Upper lobe of left lung (tissue), 6 donors: Measurements from ENCODE around the gene SPDL1. TPM values are rescaled to one million over a fixed set of nuclear protein-coding genes. Genes with fewer than 3 reads are reported as not detected.

Experiments used
- ATAC-seq, 2 donors: fragments of 200-7000 bp; cut with Tn5 transposase; one replicate each; pipeline ENCODE4 v1.9.1; 2022; ENCODE audit warnings: mild to moderate bottlenecking in 2 of 2, moderate library complexity in 2 of 2; ENCODE audit not compliant: low FRiP score in 2 of 2
- DNase-seq, 2 donors: peaks; one replicate each; pipeline ENCODE4 v3.0.0-alpha.2; 2019 to 2020
- H3K27ac ChIP-seq, 4 donors: fragments of 200-600 bp; sonication (generic); one replicate each; pipeline ENCODE4 v1.5.1; 2016 to 2019
- H3K27me3 ChIP-seq, 4 donors: fragments of 200-600 bp; sonication (generic); one replicate each; pipeline ENCODE4 v1.5.1; 2017 to 2019
- H3K36me3 ChIP-seq, 4 donors: fragments of 200-600 bp; sonication (generic); one replicate each; pipeline ENCODE4 v1.5.1; 2016 to 2019
- H3K4me1 ChIP-seq, 4 donors: fragments of 200-600 bp; sonication (generic); one replicate each; pipeline ENCODE4 v1.5.1; 2018 to 2019
- H3K4me3 ChIP-seq, 4 donors: fragments of 200-600 bp; sonication (generic); one replicate each; pipeline ENCODE4 v1.5.1; 2017 to 2019; ENCODE audit warnings: mild to moderate bottlenecking in 2 of 4, moderate library complexity in 1 of 4
- H3K9me3 ChIP-seq, 4 donors: fragments of 200-600 bp; sonication (generic); one replicate each; pipeline ENCODE4 v1.5.1; 2018 to 2019
- EP300 ChIP-seq, 4 donors: sonication (generic); formaldehyde crosslinking; IDR thresholded peaks; one replicate each; pipeline ENCODE4 v1.5.1; 2017; ENCODE audit warnings: antibody characterized with exemption in 4 of 4, control low read depth in 2 of 4
- POLR2A ChIP-seq, 4 donors: fragments of 450-650 bp; IDR thresholded peaks; one replicate each; pipeline ENCODE4 v1.5.1; 2016 to 2017; ENCODE audit warnings: antibody characterized with exemption in 4 of 4, mild to moderate bottlenecking in 2 of 4
- POLR2AphosphoS5 ChIP-seq, 2 donors: sonication (generic); formaldehyde crosslinking; IDR thresholded peaks; one replicate each; pipeline ENCODE4 v1.5.1; 2017; ENCODE audit warnings: antibody characterized with exemption in 2 of 2
- WGBS, 2 donors: methylation state at CpG; one replicate each; pipeline ENCODE4 v1.1.5; 2017 to 2018; 5-methylcytosine and 5-hydroxymethylcytosine counted together
- total RNA-seq, 6 donors: library from RNA; depleted of rRNA in 4 of 6; stranded (reverse); fragments of >200 nt in 4 of 6; gene quantifications; one replicate each; pipeline versions ENCODE4 v1.1.0 to v1.2.1, GENCODE V29; 2016 to 2021
- TF ChIP-seq, protein P1 (sequence below), 6 experiments: fragments of 450-650 bp in 4 of 6; fragments of 200-600 bp in 2 of 6; sonication (generic) in 2 of 6; IDR thresholded peaks; one replicate each; pipeline ENCODE4 v1.5.1; 2016 to 2019; ENCODE audit warnings: antibody characterized with exemption in 6 of 6
- donor health status: DM: no; HTN: no; CAD: no; lungs with moderate emphysema.
- donor health status: DM: no; HTN: yes; CAD: no; lungs with severe emphysema.

SPDL1 gene
- total RNA-seq, 6 donors from 2014 or later = 1.9 to 9.2 (median 5.5) TPM

DNA sequence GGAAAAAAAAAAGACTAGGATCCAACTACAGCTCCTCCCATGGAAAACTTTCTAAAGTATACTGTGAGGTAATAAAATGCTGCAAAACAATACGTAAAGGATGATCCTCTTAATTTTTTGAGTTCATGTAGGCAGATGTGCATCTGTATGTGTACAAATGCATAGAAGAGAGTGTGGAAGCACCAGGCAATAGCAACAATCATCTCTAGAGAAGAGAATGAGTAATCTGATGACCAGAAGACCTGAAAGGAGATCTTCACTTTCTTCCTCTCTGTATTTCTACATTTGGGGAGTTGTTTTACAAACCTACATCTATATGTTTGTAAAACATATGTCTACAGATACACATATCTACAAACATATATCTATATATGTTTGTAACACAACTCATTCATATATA is 29.3 kb upstream of the SPDL1 start:
- DNase-seq = no peak
- no peaks in the 10 kb centered on the region for H3K27me3 ChIP-seq
- WGBS, 2 donors = 85 to 100% methylated on average over 1 of the region's 1 CpG
- H3K27ac ChIP-seq = no peak overlapping the region
- H3K4me3 ChIP-seq = no peak overlapping the region
- no peaks in the 10 kb centered on the region for H3K4me1 ChIP-seq
- no peaks in the 10 kb centered on the region for H3K36me3 ChIP-seq
- ATAC-seq = no peak
- no peak for TF ChIP-seq EP300 (IDR thresholded peaks at IDR 0.05)
- no peak for TF ChIP-seq POLR2A (IDR thresholded peaks at IDR 0.05)
- no peak for TF ChIP-seq POLR2AphosphoS5 (IDR thresholded peaks at IDR 0.05)
- TF ChIP-seq, protein P1, sequence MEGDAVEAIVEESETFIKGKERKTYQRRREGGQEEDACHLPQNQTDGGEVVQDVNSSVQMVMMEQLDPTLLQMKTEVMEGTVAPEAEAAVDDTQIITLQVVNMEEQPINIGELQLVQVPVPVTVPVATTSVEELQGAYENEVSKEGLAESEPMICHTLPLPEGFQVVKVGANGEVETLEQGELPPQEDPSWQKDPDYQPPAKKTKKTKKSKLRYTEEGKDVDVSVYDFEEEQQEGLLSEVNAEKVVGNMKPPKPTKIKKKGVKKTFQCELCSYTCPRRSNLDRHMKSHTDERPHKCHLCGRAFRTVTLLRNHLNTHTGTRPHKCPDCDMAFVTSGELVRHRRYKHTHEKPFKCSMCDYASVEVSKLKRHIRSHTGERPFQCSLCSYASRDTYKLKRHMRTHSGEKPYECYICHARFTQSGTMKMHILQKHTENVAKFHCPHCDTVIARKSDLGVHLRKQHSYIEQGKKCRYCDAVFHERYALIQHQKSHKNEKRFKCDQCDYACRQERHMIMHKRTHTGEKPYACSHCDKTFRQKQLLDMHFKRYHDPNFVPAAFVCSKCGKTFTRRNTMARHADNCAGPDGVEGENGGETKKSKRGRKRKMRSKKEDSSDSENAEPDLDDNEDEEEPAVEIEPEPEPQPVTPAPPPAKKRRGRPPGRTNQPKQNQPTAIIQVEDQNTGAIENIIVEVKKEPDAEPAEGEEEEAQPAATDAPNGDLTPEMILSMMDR (IDR thresholded peaks at IDR 0.05) = no peak
- peaks cover 0 to 9% (median 4%) of the 10 kb centered on the region in 4 donors for H3K9me3 ChIP-seq

DNA sequence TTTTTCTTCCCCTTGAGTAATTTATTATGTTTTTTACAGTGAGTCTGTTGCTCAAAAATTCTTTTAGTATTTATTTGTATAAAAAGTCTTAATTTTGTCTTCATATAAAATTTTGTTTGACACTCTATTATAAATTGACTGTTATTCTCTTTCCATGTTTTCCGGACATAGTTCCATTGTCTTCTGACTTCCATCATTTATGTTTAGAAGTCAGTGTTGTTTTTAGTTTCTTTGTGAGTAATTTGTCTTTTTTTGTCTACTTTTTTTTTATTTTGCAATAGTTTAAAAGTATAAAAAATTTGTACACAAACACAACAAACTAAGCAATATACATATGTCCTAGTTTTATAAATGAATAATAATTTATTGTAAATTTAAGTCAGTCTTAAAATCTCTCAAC is 25.7 kb upstream of the SPDL1 start:
- Histone ChIP-seq H3K27ac (no peak overlapping the region), H3K36me3 (no peaks in the 10 kb centered on the region), H3K4me1 (no peaks in the 10 kb centered on the region), H3K4me3 (no peak overlapping the region), H3K9me3 (peaks cover 0 to 9% (median 4%) of the 10 kb centered on the region in 4 donors), H3K27me3 (no peaks in the 10 kb centered on the region)
- ATAC-seq = no peak
- no peak for DNase-seq
- 77 to 96% methylated on average over 1 of the region's 1 CpG for WGBS, 2 donors
- TF ChIP-seq, protein P1 (IDR thresholded peaks at IDR 0.05) = no peak
- no peak for TF ChIP-seq EP300 (IDR thresholded peaks at IDR 0.05)
- no peak for TF ChIP-seq POLR2AphosphoS5 (IDR thresholded peaks at IDR 0.05)
- no peak for TF ChIP-seq POLR2A (IDR thresholded peaks at IDR 0.05)

DNA sequence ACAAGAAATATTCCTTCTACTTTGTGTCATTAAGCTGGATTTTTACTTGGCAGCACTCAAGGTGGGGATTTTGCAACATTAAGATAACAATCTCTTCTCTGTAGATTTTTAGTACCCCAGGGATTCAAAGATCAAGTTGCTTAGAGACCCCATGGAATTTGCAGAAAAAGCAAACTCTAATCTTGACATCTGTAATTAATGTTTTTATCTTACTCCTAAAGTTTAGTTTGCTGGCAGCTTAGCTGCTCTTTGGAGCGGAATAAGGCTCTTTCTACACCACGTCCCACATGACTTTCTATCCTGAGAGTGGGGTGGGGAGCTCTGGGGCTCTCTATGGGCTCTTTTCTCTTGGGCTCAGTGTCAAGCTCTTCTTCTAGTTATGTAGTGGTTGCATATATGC is 21.7 kb upstream of the SPDL1 start:
- H3K27ac ChIP-seq = no peak overlapping the region
- H3K4me3 ChIP-seq = no peak overlapping the region
- H3K36me3 ChIP-seq = no peaks in the 10 kb centered on the region
- ATAC-seq = no peak
- H3K4me1 ChIP-seq = no peaks in the 10 kb centered on the region
- no peak for DNase-seq
- TF ChIP-seq, protein P1 (IDR thresholded peaks at IDR 0.05) = no peak
- no peak for TF ChIP-seq EP300 (IDR thresholded peaks at IDR 0.05)
- no peak for TF ChIP-seq POLR2AphosphoS5 (IDR thresholded peaks at IDR 0.05)
- no peak for TF ChIP-seq POLR2A (IDR thresholded peaks at IDR 0.05)
- WGBS, 2 donors = 34 to 42% methylated on average over 2 of the region's 2 CpGs
- peaks cover 0 to 8% (median 4%) of the 10 kb centered on the region in 4 donors for H3K9me3 ChIP-seq
- no peaks in the 10 kb centered on the region for H3K27me3 ChIP-seq

DNA sequence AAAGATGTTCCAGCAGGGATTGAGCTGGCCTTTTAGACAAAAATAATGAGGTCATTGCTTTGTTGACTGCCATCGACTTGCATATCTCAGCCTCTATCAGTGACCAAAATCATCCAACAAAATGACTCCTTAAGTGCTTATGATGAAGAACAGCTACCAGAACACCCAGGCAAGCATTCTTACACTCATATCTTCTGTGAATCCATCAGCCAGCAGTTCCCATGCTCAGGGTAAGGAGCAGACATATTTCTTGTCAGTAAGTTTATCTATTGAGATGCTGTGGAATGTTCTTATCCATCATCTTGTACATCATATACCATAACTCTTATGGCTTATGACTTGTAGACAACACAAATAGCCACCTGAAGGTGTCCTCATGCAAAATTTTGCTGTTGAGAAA is 20.2 kb upstream of the SPDL1 start:
- H3K4me1 ChIP-seq = no peaks in the 10 kb centered on the region
- H3K36me3 ChIP-seq = no peaks in the 10 kb centered on the region
- ATAC-seq = no peak
- H3K27ac ChIP-seq = no peak overlapping the region
- no peak for DNase-seq
- no peak overlapping the region for H3K4me3 ChIP-seq
- peaks cover 0 to 2% (median 0%) of the 10 kb centered on the region in 4 donors for H3K9me3 ChIP-seq
- WGBS, 2 donors = 61 to 75% methylated on average over 1 of the region's 1 CpG
- no peaks in the 10 kb centered on the region for H3K27me3 ChIP-seq
- no peak for TF ChIP-seq EP300 (IDR thresholded peaks at IDR 0.05)
- TF ChIP-seq POLR2AphosphoS5 (IDR thresholded peaks at IDR 0.05) = no peak
- TF ChIP-seq POLR2A (IDR thresholded peaks at IDR 0.05) = no peak
- TF ChIP-seq, protein P1 (IDR thresholded peaks at IDR 0.05) = no peak

DNA sequence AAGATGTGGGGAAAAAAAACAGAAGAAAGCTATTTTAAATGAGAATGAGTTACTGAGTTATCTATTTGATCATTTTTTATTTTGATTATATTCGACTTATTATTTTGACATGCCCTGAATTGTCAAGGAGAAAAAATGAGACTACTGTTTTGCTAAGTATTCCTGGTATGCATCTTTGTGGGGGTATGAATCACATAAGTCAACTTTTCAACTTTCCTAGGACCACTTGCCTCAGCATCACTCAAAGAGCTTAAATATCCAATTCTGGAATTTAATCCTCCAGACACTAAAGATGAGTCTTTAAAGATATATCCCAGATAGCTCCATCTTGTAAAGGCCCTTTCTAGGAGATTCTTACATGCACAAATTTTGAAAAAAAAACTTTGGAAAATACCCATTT is 17.4 kb upstream of the SPDL1 start:
- no peak for ATAC-seq

More for the DNA sequence above, 17.4 kb upstream of the SPDL1 start:
- TF ChIP-seq EP300 (IDR thresholded peaks at IDR 0.05) (no peak), POLR2A (IDR thresholded peaks at IDR 0.05) (no peak), POLR2AphosphoS5 (IDR thresholded peaks at IDR 0.05) (no peak)
- TF ChIP-seq, protein P1 (IDR thresholded peaks at IDR 0.05) = no peak
- no peak overlapping the region for H3K4me3 ChIP-seq
- H3K4me1 ChIP-seq = no peaks in the 10 kb centered on the region
- WGBS, 2 donors = 76 to 81% methylated on average over 1 of the region's 1 CpG
- H3K36me3 ChIP-seq = no peaks in the 10 kb centered on the region
- H3K27ac ChIP-seq = no peak overlapping the region
- DNase-seq = no peak
- no peaks in the 10 kb centered on the region for H3K27me3 ChIP-seq
- no peaks in the 10 kb centered on the region for H3K9me3 ChIP-seq
